Urothelium cell line (cell line): ENCODE measurements around the gene ALKAL2.
"Not testable (repeated sequence)": the region's sequence is repeated elsewhere in the genome, so short reads cannot be mapped to it uniquely, and the experiment has no call there.

ENCODE experiments used
- DNase-seq: peaks from one replicate; pipeline ENCODE4 v3.0.0; 2011; ENCODE audit warnings: low spot score, mixed read lengths
- FAIRE-seq: peaks from 2 replicates; lab custom pipeline; 2011; peaks lifted over from hg19 to GRCh38; lab: Jason Lieb, UNC

ALKAL2 gene, protein sequence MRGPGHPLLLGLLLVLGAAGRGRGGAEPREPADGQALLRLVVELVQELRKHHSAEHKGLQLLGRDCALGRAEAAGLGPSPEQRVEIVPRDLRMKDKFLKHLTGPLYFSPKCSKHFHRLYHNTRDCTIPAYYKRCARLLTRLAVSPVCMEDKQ

DNA sequence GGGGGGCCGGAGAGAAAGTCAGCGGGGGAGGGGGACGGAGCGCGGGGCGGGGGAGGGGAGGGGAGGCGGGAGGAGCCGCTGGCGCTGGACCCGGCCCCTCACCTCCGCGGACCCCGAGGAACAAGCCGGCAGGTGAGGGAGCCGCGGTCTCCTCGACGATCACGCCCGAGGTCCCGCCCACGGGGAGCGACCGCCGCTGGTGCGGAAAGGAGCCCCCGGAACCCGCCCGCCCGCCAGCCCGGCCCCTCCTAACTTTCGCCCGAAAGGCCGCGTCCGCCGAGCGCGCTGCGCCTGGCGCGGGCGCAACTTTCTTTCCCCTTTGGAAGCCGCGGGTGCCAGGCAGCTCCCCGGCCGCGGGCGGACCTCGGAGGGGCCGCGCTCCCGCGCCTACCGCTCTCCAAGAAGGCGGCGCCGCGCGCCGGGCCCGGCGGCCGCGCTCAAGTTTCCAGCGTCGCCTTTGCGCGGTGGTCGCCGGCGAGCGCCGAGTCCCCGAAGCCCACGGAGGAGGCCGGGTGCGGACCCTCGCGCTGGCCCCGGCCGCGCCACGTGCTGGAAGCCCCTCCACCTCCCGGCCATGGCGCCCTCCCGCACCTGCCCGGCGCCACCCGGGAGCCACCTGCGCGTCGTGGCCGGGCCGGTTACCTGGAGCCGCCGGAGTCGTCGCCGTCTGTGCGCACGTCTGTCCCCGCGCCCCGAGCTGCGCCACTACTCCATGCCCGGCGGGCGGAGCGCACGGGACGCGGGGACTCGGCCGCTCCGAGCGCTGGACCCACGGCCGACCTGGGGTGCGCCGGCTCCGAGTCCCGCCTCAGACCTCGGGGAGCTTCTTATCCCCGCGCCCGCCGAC lies at the start of gene ALKAL2:
TSS of gene ALKAL2 (minus strand) at position 181 of the 847 bp plus-strand sequence. CDS start 256 bp downstream, outside the sequence.
- DNase-seq (no peak), FAIRE-seq (no peak)

GRCh38 chr2:336949-337348 lies 49.1 kb upstream of the ALKAL2 start:
- not testable (repeated sequence) for FAIRE-seq

GRCh38 chr2:336360-336759 lies 48.5 kb upstream of the ALKAL2 start:
- FAIRE-seq (no peak), DNase-seq (no peak)

More at GRCh38 chr2:336949-337348, 49.1 kb upstream of the ALKAL2 start:
- DNase-seq: not testable (repeated sequence)

- DNase-seq (no peak), FAIRE-seq (no peak)
Measured at GRCh38 chr2:332592-332991, 44.7 kb upstream of the ALKAL2 start.

- no peak for FAIRE-seq
- no peak for DNase-seq
Measured at GRCh38 chr2:328761-329160, 40.9 kb upstream of the ALKAL2 start.

DNA sequence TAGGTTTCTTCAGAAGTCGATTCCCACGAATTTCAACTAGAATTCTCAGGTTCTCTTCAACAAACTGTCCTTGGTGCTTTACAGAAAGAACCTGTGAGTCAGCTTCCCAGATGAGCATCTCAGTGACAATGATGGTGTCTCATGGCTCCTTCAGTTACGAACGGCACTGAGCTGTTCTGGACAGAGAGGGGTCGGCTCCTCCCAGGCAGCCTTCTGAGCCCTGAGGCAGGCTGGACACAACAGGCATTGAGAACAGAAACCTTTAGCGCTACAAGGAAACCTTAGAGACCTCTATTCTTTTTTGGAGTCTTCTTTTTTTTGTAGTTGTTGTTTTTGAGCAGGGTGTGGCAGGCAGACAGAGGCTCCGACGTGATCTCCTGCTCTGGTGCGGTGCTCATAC lies 35.1 kb upstream of the ALKAL2 start:
- no peak for FAIRE-seq
- no peak for DNase-seq

DNA sequence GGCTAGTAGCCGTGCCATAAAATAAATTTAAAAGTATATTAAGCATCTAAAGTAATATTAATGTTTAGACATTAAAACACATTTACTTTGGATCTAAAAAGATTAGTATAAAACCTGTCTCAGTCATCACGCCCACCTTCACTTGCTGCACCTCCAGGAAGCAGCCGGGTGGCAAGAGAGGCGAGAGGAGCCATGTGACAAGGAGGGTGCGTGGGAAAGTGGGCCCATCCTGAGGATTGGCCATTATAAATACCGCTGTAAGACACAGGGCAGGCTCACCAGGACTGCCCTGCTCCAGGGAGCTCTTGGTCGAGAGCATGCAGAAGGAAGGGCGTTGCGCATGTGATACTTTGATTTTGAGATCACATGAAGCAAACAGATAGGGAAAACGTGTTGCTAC lies 34.4 kb upstream of the ALKAL2 start:
- DNase-seq (no peak), FAIRE-seq (no peak)

- no peak for FAIRE-seq
Measured at GRCh38 chr2:320561-320960, 32.7 kb upstream of the ALKAL2 start.

GRCh38 chr2:319059-319600 lies 31.2 kb upstream of the ALKAL2 start:
- DNase-seq (no peak), FAIRE-seq (peak; percentile 17)

More at GRCh38 chr2:320561-320960, 32.7 kb upstream of the ALKAL2 start:
- DNase-seq: no peak

- FAIRE-seq (no peak), DNase-seq (peak; percentile 49)
Measured at GRCh38 chr2:317501-318424, 29.9 kb upstream of the ALKAL2 start.

- no peak for FAIRE-seq
- DNase-seq: no peak
Measured at GRCh38 chr2:316381-316780, 28.5 kb upstream of the ALKAL2 start.

DNA sequence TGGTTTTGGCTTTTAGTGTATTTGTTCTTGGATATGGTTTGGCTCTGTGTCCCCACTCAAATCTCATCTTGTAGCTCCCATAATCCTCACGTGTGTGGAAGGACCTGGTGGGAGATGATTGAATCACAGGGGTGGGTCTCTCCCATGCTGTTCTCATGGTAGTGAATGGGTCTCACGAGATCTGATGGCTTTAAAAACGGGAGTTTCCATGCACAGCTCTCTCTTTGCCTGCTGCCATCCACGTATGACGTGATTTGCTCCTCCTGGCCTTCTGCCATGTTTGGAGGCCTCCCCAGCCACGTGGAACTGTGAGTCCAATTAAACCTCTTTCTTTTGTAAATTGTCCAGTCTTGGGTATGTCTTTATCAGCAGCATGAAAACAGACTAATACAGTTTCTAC lies 28.0 kb upstream of the ALKAL2 start:
- not testable (repeated sequence) for FAIRE-seq, DNase-seq

DNA sequence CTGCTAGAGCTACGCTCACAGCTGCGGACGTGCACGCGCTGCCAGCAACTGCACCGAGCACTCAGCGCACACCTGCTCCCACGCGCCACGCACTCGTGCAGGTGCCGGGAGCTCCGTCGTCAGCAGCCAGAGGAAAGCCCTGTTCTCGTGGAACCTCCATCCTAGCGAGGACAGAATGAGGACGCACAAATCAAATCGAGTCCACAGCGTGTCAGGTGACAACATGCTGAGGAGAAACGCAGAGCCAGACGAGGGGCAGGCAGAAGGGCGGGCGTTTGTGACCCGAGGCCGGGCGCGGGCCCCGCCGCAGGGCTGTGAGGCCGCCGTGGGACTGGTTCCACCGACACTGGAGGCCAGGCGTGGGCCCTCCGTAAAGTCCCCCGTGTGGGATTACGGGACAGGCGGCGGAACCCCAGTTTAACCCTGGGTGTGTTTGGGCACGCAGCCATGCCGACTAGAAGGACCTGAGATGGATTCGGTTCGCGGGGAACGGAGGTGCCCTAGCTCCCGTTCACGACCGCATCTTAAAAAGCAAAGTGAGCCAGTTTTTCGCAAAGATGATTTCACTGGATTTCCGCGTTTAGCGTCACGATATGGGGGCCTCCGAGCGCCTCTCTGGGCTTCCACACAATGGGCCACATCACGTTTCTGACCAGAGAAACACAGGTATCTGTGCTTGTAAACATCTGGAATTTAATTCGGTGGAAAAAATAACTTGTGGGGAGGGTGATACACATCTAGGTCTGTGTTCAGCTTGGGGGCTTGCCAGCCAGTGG lies 26.9 kb upstream of the ALKAL2 start:
- FAIRE-seq (no peak), DNase-seq (no peak)

GRCh38 chr2:313991-314390 lies 26.1 kb upstream of the ALKAL2 start:
- no peak for FAIRE-seq
- DNase-seq: no peak

DNA sequence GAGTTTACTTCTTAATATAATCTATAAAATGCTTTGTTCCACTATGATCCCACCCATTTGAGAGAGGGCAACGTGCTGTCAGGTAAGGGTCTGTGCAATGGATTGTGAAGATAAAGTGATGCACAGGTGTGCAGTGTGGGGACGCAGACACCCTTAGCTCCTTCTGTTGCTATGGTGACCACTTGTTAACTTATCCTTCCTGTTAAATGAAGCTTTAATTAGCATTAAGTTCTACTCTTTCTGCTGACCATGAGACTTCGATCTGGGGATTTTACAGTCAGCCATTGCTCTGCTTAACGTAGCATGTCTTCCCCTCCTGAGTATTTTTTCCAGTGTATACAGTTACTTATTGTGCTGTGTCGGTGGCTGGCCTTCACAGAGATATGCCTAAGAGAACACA lies 23.1 kb upstream of the ALKAL2 start:
- no peak for FAIRE-seq

GRCh38 chr2:309954-310510 lies 22.1 kb upstream of the ALKAL2 start:
- no peak for DNase-seq
- FAIRE-seq: no peak

More for the DNA sequence above, 23.1 kb upstream of the ALKAL2 start:
- DNase-seq: no peak

DNA sequence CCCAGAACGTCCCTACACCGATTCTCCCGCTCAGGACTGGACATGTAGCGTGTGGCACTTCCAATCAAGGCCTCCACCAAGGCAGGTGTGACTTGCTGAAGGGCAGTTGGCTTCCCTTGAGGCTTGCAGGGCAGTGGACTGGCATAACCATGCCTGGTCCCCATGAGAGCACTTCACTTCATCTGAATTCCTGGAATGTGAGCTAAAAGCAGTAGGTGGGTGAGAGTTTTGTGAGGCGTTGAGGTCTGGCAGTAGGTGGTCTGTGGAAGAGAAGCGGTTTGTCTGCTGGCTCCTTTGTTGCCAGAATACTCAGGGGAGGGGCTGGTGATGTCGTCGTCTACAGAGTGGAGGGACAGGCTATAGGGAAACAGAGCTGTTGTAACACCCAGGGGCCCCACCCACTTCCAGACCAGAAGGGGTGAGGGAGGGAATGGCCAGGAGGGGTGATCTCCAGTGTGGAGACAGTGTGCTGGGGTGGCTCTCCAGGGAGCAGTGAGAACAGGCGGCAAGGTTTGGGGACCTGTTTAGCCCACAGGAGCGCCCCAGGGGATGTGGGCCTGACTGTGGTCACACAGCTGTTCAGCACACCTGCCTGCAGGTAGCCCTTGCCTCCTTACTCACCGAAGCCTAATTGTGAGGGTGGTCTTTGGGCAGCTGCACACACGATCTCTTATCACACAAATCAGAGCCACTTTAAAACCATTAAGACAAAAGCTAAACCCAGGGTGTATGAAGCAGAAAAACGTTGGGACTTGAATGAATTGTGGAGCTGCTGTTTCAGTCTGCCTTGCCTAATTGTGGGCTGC lies 21.5 kb upstream of the ALKAL2 start:
- DNase-seq (no peak), FAIRE-seq (no peak)

- FAIRE-seq (no peak), DNase-seq (no peak)
Measured at GRCh38 chr2:305366-305765, 17.5 kb upstream of the ALKAL2 start.

- FAIRE-seq (no peak), DNase-seq (no peak)
Measured at GRCh38 chr2:296354-296753, 8.5 kb upstream of the ALKAL2 start.
